ENCODE measurements around the gene IL11.

IL11 gene

GRCh38 chr19:55391191-55391670 is 21.0 kb upstream of the IL11 start:
- DNase-seq (ENCODE audit: low read depth): no peak

GRCh38 chr19:55390461-55390880 is 20.2 kb upstream of the IL11 start:
- no peak for DNase-seq (ENCODE audit: low read depth)

- no peak for DNase-seq (ENCODE audit: low read depth)
Measured at GRCh38 chr19:55389386-55390317, 19.4 kb upstream of the IL11 start.

- DNase-seq (ENCODE audit: low read depth): no peak
Measured at GRCh38 chr19:55387736-55388497, 17.7 kb upstream of the IL11 start.

GRCh38 chr19:55386493-55386971 is 16.3 kb upstream of the IL11 start:
- DNase-seq (ENCODE audit: low read depth): no peak

- DNase-seq (ENCODE audit: low read depth): peak; percentile 97
Measured at GRCh38 chr19:55385724-55386492, 15.6 kb upstream of the IL11 start, which contains the start of gene RPL28. TSS of gene RPL28 (plus strand) at chr19:55385932. CDS start at chr19:55386358, 426 bp downstream.

- peak; percentile 92 for DNase-seq (ENCODE audit: low read depth)
Measured at GRCh38 chr19:55384920-55385723, 14.9 kb upstream of the IL11 start.

GRCh38 chr19:55384131-55384919 is 14.1 kb upstream of the IL11 start, which contains the start of gene TMEM238:
TSS of gene TMEM238 (minus strand) at chr19:55384292. CDS start at chr19:55384259, 33 bp downstream.
- DNase-seq (ENCODE audit: low read depth): no peak

GRCh38 chr19:55383279-55384130 is 13.2 kb upstream of the IL11 start:
- no peak for DNase-seq (ENCODE audit: low read depth)

- no peak for DNase-seq (ENCODE audit: low read depth)
Measured at GRCh38 chr19:55382522-55383054, 12.3 kb upstream of the IL11 start.

- no peak for DNase-seq (ENCODE audit: low read depth)
Measured at GRCh38 chr19:55382013-55382412, 11.8 kb upstream of the IL11 start.

- no peak for DNase-seq (ENCODE audit: low read depth)
Measured at GRCh38 chr19:55379174-55379573, 8.9 kb upstream of the IL11 start.

- no peak for DNase-seq (ENCODE audit: low read depth)
Measured at GRCh38 chr19:55377356-55378131, 7.3 kb upstream of the IL11 start.

GRCh38 chr19:55376241-55376933 is 6.1 kb upstream of the IL11 start, which contains the start of gene TMEM190:
TSS of gene TMEM190 (plus strand) at chr19:55376826. CDS start at chr19:55376854, 28 bp downstream.
- DNase-seq (ENCODE audit: low read depth): no peak

- DNase-seq (ENCODE audit: low read depth): no peak
Measured at GRCh38 chr19:55373993-55374757, 3.9 kb upstream of the IL11 start.

GRCh38 chr19:55373306-55373992 is 3.2 kb upstream of the IL11 start:
- DNase-seq (ENCODE audit: low read depth): no peak

All from activated gamma-delta T cell treated with anti-CD3 and anti-CD28 coated beads, Interleukin-2, amount 50 U/mL, for 16 hours (primary cell).